C4-2B (cell line): ENCODE results near the gene ITGB2.
A peak's percentile ranks its signal among the peaks of the same experiment; 100 is the strongest.

Experiments used
- H3K27ac ChIP-seq: fragments of 450-650 bp; 2 replicates; pipeline ENCODE4 v1.5.1; 2017
- ZFX ChIP-seq: fragments of 450-650 bp; IDR thresholded peaks from 2 replicates; pipeline ENCODE4 v1.6.1; 2017
- TF ChIP-seq, protein P1 (sequence below): fragments of 450-650 bp; conservative IDR thresholded peaks from 2 replicates; pipeline ENCODE4 v1.5.1; 2017; ENCODE audit warnings: mild to moderate bottlenecking

ITGB2 gene

DNA sequence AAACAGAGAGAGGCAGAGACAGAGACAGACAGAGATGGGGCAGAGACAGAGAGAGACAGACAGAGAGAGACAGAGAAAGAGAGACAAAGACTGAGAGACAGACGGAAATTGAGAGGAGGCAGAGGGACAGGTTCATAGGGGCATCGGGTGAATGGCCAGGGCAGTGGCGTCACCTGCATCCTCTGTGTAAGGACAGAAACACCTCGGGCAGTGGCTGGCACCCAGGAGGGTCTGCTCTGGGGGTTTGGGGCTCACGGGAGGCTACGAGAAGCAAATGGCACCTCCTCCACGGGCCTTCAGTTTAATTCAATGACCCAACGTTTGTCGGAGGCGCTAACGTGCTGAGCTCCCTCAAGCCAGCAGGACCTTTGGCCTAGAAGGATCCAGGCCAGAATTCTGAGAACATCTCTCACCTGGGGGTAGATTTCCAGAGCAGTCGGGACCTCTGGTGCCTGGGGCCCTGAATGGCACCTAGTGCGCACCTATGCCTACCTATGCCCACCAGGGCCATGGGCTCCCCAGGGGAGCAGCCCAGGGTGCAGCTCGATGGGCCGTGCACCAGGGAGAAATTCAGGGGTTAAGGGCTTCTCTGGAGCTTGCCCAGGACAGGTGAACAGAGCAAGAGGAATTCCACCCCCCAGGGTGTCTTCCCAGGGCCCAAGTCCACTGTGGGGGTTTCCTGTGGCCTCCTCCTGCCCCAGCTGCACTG, 26.6 kb downstream of the ITGB2 start:
- H3K27ac ChIP-seq: no peak overlapping the region
- TF ChIP-seq, protein P1, sequence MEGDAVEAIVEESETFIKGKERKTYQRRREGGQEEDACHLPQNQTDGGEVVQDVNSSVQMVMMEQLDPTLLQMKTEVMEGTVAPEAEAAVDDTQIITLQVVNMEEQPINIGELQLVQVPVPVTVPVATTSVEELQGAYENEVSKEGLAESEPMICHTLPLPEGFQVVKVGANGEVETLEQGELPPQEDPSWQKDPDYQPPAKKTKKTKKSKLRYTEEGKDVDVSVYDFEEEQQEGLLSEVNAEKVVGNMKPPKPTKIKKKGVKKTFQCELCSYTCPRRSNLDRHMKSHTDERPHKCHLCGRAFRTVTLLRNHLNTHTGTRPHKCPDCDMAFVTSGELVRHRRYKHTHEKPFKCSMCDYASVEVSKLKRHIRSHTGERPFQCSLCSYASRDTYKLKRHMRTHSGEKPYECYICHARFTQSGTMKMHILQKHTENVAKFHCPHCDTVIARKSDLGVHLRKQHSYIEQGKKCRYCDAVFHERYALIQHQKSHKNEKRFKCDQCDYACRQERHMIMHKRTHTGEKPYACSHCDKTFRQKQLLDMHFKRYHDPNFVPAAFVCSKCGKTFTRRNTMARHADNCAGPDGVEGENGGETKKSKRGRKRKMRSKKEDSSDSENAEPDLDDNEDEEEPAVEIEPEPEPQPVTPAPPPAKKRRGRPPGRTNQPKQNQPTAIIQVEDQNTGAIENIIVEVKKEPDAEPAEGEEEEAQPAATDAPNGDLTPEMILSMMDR: no peak
- no peak for TF ChIP-seq ZFX

DNA sequence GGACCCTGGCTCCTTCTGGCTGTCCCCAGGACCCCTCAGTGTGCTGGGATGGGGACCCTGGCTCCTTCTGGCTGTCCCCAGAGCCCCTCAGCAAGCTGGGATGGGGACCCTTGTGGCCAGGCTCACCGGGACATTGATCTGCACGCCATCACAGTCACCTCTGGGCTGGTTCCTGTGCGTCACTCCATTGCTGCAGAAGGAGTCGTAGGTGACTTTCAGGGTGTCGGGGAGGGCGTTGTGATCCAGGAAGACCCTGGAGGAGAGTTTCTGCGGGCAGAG, 27.5 kb downstream of the ITGB2 start:
- TF ChIP-seq ZFX: no peak
- TF ChIP-seq, protein P1: no peak
- H3K27ac ChIP-seq: no peak overlapping the region

DNA sequence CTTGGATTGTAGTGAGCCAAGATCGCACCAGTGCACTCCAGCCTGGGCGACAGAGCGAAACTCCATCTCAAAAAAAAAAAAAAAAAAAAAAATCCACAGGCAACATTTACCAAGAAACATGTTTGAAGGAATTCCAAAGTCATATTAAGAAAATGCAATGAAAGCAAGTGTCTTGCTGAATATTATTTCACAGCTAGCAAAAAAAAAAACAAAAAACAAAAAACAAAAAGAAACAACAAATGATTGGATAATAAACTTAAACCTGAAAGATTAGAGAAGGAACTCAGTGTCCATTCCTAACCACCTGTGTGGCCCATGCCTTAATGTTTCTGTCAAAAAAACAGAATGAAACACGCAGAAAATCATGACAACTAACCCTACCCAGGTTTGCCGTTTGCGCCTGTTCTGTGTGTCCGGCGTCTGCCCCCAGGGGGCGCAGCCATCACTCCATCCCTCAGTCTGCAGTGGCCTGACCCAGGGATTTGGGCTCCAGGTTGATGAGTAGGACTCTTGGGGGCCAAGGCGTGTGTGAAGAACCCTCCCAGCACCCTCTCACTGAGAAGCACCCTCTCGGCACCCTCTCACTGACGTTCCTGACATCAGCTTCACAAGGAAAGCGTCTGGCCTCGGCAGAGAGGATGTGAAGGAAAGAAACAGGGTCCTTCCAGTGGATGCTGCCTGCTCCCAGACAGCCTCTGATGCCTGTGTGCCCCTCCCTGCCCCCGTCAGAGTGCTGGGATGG, 28.0 kb downstream of the ITGB2 start:
- H3K27ac ChIP-seq: no peak overlapping the region

DNA sequence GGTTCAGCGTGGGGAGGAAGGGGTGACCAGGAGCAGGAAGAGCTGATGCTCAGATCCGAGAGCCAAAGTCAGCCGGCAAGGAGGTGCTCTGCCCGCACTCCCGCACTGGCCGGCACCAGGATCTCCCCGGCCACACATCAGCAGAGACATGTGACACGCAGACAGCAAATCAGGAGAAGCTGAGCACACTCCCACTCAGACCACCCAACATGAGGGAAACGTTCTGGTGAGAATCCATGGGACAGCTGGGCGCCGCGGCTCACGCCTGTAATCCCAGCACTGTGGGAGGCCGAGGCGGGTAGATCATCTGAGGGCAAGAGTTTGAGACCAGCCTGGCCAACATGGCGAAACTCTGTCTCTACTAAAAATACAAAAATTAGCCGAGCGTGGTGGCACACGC, 28.6 kb downstream of the ITGB2 start:
- TF ChIP-seq ZFX: no peak
- TF ChIP-seq, protein P1: no peak
- H3K27ac ChIP-seq: no peak overlapping the region

More for the DNA sequence above, 28.0 kb downstream of the ITGB2 start:
- TF ChIP-seq, protein P1: peak; percentile 93
- TF ChIP-seq ZFX: no peak

DNA sequence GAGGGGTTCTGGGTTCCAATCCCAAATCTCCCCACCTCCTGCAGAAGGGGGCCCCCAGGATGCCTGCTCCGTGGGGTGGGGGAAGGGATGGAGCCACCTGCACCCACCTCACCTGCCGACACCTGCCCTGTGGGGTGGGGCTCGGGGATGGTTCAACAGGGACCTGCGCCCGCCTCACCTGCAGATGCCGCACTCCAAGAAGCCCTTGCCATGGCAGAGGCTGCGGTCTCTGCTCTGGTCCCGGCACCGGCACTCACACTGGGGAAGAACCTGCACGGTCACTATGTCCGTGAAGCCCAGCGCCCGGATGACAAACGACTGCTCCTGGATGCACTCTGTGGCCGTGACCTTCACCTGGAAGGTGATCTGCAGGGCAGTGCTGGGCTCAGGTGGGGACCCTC, 29.1 kb downstream of the ITGB2 start:
- no peak overlapping the region for H3K27ac ChIP-seq
- TF ChIP-seq, protein P1: no peak
- no peak for TF ChIP-seq ZFX

DNA sequence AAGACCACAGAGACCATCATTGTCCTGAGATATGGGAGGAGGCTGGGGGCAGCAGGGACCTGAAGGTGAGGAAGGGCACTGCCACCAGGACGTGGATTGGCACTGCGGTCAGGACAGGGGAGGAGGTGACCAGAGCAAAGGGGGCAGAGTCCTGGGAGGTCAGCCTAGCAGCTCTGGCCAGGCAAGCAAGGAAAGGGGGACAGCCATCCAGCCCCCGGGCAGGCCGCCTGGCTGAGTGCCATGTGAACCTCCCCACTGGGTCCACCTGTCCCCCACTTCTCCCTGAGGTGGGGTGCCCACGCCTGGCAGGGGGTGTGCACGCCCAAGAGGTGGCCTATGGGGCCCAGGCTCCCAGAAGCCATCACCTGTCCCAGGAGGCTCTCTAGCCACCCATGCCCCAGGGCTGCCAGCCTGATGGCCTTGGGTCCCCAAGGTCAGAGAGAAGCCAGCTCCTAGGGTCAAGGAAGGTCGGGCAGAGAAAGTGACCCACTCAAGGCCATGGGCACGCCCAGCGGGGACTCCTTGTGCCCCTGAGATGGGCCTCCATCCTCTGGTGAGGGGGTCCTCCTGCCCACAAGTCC, 29.6 kb downstream of the ITGB2 start:
- no peak overlapping the region for H3K27ac ChIP-seq
- TF ChIP-seq ZFX: no peak
- TF ChIP-seq, protein P1: no peak

DNA sequence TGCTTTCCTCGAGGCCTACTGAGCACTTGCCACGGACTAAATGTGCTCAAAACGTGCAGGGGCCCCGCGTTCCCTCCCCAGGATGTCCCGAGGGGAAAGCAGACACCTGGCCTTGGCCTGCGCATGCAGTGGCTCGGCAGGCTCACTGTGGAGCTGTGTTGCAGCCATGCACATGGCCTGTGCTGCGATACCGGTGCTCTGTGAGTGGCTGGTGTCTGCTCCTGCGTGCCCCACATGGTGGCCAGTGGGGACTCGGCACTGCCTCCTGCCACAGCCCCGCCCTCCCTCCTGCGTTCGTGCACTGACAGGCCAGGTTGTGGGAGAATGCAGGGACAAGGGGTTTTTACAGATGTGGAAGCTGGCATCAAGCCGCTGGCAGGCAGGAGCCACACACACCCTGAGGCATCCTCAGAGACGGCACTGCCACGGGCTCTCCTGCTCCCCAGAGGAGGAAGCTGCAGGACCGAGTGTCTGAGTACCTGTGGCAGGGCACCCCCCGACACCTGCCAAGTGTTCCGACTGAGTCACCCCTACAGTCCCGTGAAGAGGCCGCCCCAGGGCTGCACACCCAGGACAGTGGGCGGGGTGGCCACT, 30.3 kb downstream of the ITGB2 start:
- no peak overlapping the region for H3K27ac ChIP-seq
- TF ChIP-seq ZFX: no peak
- TF ChIP-seq, protein P1: no peak
